HG02938 (cell line): ENCODE results near the gene DLGAP1.
"Not testable (repeated sequence)": the region's sequence is repeated elsewhere in the genome, so short reads cannot be mapped to it uniquely, and the experiment has no call there.

Experiments
- ATAC-seq: cut with Tn5 transposase; IDR thresholded peaks from one replicate; pipeline ENCODE4 v1.9.1; 2021; ENCODE audit warnings: mild to moderate bottlenecking, moderate library complexity; ENCODE audit not compliant: unreplicated experiment

The DLGAP1 gene

DNA sequence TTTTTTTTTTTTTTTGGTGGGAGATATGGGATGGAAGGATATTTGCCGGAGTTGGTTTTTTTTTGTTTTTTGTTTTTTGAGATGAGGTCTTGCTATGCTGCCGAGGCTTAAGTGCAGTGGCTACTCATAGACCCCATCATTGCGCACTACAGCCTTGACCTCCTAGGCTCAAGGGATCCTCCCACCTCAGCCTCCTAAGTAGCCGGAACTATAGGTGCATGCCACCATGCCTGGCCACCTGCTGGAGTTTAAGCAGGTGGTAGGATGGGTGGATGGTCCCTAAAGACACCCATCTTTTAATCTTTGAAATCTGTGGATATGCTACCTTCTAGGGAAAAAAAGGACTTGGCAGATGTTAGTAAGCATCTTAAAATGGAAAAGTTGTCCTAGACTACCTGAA, 835.4 kb downstream of the DLGAP1 start:
- ATAC-seq, result no peak

GRCh38 chr18:3619222-3619621, 835.9 kb downstream of the DLGAP1 start:
- ATAC-seq, result no peak

GRCh38 chr18:3616744-3617143, 838.4 kb downstream of the DLGAP1 start:
- ATAC-seq, result no peak

GRCh38 chr18:3616142-3616541, 839.0 kb downstream of the DLGAP1 start:
- no peak for ATAC-seq

DNA sequence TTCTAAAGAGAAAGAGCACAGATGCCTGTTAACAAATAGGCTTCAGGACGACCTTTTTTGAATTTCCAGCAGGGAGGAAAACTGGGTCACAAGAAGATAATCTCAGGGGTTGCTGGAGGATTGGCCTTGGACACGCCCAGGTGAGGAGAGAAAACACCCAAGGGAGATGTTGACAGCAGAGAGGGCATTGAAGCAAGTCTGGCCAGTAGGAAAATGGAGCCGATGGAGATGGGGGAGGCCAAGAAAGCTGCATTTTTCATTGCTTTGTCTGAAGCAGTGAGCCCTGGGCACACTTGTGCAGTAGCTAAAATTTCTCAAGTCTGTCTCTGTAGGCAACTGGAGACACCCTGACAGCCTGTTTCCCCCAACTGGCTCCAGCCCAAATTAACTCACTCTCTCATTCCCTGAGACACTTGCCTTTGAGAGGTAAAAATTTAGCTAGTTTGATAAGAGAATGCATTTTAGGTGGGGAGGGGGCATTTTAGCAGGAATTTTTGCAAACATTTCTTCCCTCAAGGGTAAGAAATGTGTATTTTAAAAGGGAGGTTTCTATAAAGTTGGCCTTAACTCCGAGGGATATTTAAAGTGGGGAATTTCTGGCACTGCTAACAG, 839.6 kb downstream of the DLGAP1 start:
- no peak for ATAC-seq

DNA sequence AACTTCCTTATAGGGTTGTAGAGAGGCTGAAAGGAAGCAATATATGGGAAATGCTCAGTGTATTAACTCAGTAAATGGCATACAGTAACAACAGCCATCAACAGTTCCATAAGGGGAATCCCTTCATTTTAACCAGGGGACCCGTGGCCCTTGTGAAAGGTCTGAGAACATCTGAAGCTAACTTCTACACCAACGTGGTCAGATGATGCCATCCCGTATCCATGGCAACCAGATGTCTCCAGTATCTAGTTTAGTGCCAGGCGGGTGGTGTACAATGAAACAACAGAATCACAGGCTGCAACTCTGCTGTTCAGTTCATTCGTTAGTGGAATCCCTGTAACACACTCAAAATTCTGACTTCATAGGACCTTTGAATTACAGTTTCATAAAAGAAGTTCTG, 842.8 kb downstream of the DLGAP1 start:
- no peak for ATAC-seq

- ATAC-seq, result no peak
Observed at GRCh38 chr18:3611313-3612090, 843.6 kb downstream of the DLGAP1 start.

DNA sequence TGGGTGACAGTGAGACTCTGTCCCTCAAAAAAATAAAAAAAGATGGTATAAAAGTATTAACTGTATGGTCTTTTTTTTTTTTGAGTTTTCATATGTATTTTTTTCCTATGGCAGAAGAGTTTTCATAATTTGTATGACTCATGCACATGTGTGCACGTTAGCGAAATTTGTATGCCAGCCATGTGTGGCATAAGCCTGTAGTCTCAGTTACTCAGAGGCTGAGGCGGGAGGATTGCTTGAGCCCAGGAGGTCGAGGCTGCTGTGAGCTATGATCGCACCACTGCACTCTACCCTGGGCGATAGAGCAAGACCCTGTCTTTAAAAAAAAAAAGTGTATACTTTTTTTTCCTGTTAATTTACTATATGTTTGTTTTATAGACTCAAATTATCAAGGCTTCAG, 844.3 kb downstream of the DLGAP1 start:
- no peak for ATAC-seq

DNA sequence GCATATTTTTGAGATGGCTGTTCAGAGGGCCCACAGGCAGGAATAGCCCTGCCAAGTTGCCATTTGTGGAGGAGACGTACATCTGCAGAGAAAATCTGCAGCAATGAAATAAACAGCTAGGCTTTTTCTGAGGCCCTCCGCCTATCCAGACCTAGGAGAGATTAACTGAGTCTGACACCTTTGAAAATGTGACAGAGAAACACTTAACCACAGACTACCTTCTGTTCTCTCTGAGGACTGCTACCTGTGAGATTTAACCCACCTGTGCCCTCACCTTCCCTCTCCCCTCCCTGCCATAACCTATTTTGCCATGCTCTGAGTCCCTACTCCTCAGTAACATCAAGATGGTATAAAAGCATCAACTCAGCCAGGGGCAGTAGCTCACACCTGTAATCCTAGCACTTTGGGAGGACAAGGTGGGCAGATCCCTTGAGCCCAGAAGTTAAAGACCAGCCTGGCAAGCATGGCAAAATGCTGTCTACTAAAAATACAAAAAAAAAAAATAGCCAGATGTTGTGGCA, 844.9 kb downstream of the DLGAP1 start:
- ATAC-seq, result no peak

DNA sequence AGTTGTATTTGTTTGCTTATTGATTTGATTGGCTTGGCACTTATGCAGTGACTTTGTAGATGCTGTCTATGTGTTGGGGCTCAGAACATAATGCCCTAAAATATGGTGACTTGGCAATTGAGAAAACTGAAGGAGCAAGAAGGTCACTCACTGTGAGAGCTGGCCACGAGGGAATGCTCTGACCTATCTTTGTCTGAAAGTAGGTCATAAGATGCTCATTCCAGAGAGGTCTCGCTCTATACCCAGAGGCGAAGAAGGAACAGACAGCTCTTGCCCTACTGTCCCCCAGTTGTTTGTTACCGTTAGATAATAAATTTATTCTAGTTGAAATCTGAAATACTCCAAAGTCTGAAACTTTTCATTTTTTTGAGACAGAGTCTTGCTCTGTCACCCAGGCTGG, 846.6 kb downstream of the DLGAP1 start:
- ATAC-seq, result no peak

DNA sequence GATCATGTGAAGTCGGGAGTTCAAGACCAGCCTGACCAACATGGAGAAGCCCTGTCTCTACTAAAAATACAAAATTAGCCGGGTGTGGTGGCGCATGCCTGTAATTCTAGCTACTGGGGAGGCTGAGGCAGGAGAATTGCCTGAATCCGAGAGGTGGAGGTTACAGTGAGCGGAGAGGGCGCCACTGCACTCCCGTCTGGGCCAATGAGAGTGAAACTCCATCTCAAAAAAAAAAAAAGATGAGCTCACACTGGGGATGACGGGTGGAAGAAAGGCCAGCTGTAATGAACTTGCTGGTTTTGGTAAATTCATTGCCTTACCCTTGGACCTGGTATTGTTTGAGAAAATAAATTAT, 847.0 kb downstream of the DLGAP1 start:
- not testable (repeated sequence) for ATAC-seq

DNA sequence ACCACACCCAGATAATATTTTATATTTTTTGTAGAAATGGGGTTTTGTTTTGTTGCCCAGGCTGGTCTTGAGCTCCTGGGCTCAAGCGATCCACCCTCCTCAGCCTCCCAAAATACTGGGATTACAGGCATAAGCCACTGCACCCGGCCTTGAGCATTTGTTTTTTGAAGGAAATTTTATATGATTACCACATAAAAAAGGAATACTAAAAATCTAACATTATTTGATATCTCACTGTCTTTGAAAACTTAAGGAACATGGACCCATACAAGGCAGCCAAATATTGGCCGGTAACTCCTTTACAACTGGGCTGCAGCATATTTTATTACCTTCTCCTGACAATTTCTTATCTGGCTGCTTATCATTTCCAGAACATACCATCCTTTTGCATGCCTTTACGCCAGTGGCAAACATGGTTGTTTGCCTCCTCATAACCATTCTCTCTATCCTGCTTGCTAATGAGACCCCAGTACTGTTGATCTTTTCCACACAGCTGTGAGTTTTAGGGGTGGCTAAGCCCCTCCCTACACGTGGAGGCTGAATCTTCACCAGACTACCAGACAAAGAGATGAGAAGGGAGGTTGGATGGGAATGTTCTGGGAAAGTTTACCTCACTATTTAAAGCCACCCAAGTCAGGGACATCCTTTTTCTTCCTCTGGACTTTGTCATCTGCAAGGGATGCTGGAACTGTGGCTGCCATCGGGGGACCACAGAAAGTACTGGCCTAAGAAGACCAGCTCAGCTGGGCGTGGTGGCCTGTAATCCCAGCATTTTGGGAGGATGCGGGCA, 847.6 kb downstream of the DLGAP1 start:
- ATAC-seq, result no peak

DNA sequence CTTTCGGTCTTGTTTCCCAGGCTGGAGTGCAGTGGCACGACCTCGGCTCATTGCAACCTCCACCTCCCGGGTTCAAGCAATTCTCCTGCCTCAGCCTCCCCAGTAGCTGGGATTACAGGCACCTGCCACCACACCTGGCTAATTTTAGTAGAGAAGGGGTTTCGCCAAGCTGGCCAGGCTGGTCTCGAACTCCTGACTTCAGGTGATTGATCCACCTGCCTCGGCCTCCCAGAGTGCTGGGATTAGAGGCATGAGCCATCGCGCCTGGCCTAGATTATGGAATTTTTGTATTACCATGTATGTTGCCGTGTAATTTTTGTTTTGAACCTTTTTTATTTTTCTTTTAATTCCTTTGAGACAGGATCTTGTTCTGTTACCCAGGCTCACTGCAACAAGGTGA, 848.2 kb downstream of the DLGAP1 start:
- ATAC-seq, result not testable (repeated sequence)

DNA sequence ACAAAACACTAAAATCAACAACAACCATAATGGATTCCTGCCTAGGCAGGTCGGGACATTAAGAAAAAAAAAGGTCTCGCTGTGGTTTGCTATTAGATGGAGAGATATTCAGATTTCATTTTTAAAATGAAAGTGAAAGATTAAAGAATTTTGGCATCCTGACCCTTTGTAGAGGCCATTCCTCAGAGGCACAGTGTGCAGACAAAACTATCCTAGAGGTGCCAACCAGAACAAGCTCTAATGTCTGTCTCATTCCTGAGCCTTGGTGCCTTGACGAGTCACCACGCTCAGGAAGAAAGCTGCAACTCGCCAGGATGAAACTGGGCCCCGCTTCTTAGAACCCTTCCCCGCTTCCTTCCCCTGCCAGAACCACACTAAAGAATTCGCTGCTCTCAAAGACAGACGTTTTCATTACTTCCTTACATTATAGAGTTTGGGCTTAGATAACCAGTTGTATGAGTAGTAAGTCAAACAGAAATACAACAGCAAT, 849.1 kb downstream of the DLGAP1 start:
- no peak for ATAC-seq

GRCh38 chr18:3605486-3605952, 849.6 kb downstream of the DLGAP1 start:
- ATAC-seq, result no peak

DNA sequence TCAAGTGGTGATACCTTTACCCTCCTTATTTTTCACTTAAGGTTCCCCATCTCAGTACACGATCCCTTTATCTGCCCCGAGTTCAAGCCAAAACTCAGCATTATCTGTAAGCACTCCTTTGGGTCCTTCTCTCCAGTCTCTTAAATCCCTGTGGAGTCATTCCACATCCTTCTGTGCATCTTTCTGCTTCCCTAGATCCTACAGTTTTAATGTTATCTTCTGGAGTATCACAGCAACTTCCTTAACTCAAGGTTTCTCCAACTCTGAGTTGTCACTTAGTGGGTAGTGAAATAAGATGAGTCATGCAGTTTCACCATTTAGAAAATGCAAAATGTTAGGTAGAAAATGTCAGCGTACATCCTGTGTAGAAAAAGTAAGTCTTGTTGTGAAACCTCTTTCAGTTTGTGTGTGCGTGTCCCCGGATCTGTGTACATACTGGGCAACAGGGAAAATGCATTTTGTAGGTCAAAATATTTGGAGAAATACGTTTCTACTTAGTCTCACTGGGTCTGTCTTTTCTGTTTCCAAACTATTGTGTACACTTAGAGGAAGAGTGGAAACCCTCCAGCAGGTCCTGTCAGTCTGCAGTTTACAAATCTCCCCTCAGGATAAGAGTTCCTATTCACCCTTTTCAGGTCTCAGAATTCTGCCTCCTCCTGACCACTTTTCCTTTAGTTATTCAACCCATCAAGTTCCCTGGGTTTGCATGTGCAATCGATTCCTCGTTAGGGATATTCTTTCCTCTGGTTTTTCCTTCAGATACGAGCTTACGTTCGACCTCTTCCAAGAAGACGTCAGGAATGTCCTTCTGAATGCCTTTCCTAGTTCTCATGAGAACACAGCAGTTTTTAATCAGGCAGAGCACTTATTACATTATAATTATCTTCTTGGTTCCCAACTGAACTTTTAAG, 850.4 kb downstream of the DLGAP1 start:
- peak; percentile 90 for ATAC-seq

DNA sequence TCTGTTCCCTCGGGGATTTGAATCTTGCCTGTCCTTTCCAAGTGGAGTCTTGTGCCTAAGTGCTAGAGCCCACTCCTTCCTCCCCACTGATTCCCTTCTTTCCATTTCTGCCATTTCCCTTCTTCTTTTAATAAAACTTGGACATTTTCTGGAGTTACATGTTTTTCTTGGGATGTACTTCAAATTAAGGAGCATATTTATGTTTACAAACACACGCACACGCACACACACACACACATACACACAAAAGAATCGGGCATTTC, 850.9 kb downstream of the DLGAP1 start:
- ATAC-seq, result no peak

GRCh38 chr18:3603421-3604234, 851.5 kb downstream of the DLGAP1 start:
- no peak for ATAC-seq

DNA sequence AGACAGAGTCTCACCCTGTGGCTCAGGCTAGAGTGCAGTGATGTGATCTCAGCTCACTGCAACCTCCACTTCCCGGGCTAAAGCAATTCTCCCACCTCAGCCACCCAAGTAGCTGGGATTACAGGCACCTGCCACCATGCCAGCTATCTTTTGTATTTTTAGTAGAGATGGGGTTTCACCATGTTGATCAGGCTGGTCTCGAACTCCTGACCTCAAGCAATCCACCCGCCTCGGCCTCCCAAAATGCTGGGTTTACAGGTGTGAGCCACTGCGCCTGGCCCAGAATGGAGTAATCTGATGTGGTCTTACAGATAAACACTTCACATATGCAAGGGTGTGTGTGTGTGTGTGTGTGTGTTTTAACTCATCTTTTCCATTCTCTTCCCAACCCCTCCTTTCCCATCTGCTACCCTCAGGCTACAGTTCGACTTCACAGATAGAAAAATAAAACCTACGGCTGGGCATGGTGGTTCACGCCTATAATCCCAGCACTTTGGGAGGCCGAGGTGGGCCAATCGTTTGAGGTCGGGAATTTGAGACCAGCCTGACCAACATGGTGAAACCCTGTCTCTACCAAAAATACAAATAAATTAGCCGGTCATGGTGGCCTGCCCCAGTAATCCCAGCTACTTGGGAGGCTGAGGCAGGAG, 853.9 kb downstream of the DLGAP1 start:
- ATAC-seq, result not testable (repeated sequence)
